ENCODE results near the gene HSPD1.

DNA sequence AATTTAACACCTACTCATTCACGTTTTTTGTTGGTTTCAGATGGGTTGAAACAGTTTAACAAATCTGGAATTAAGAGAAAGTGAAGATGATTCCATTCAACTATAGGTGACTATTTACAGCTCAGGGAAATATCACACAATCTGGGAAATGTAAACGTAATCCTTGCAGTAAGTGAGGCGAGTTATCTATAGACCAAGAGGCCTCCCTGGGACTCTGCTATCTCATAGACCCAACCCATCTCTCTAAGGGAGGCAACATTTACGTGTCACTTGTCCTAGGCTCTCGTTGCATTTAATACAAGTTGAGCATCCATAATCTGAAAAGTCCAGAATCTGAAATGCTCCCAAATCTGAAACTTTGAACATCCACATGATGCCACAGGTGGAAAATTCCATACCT is 14.3 kb upstream of the HSPD1 start:
- TF ChIP-seq, protein P1, sequence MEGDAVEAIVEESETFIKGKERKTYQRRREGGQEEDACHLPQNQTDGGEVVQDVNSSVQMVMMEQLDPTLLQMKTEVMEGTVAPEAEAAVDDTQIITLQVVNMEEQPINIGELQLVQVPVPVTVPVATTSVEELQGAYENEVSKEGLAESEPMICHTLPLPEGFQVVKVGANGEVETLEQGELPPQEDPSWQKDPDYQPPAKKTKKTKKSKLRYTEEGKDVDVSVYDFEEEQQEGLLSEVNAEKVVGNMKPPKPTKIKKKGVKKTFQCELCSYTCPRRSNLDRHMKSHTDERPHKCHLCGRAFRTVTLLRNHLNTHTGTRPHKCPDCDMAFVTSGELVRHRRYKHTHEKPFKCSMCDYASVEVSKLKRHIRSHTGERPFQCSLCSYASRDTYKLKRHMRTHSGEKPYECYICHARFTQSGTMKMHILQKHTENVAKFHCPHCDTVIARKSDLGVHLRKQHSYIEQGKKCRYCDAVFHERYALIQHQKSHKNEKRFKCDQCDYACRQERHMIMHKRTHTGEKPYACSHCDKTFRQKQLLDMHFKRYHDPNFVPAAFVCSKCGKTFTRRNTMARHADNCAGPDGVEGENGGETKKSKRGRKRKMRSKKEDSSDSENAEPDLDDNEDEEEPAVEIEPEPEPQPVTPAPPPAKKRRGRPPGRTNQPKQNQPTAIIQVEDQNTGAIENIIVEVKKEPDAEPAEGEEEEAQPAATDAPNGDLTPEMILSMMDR (IDR thresholded peaks at IDR 0.05; ENCODE audit: low read depth, low read length, poor library complexity, severe bottlenecking): no peak
- no peak for TF ChIP-seq EZH2phosphoT487 (IDR thresholded peaks at IDR 0.05; ENCODE audit: borderline replicate concordance, low read length)
